Fibroblast of lung (primary cell): ENCODE data around the gene FOXP2. TPM values are rescaled to one million over a fixed set of nuclear protein-coding genes. Genes with fewer than 3 reads are reported as not detected.

Source experiments
- DNase-seq, 2 donors: peaks; one replicate each; pipeline versions ENCODE4 v3.0.0 to v3.0.0-alpha.2; 2010; ENCODE audit warnings: low read depth in 2 of 2
- H2AFZ ChIP-seq: 2 replicates; pipeline ENCODE4 v1.5.1; 2012; ENCODE audit warnings: low read length, control low read depth, inconsistent platforms
- H3K27ac ChIP-seq: 2 replicates; pipeline ENCODE4 v1.5.1; 2011; ENCODE audit warnings: low read length, control low read depth; ENCODE audit not compliant: insufficient read depth
- H3K27me3 ChIP-seq: 2 replicates; pipeline ENCODE4 v1.5.1; 2011; ENCODE audit warnings: mild to moderate bottlenecking, low read length; ENCODE audit not compliant: control insufficient read depth, insufficient read depth
- H3K36me3 ChIP-seq: 2 replicates; pipeline ENCODE4 v1.5.1; 2011; ENCODE audit warnings: low read length; ENCODE audit not compliant: control insufficient read depth, insufficient read depth
- H3K4me1 ChIP-seq: 2 replicates; pipeline ENCODE4 v1.5.1; 2011; ENCODE audit warnings: low read length; ENCODE audit not compliant: control insufficient read depth, insufficient read depth; ENCODE audit errors: extremely low read depth
- H3K4me2 ChIP-seq: 2 replicates; pipeline ENCODE4 v1.5.1; 2011; ENCODE audit warnings: low read length, control low read depth; ENCODE audit not compliant: insufficient read depth; ENCODE audit errors: extremely low read depth
- H3K4me3 ChIP-seq, 4 experiments: fragments of 200-600 bp in 1 of 4; sonication (generic) in 1 of 4; replicated peaks in 1 of 4; 2 replicates each; pipeline ENCODE4 v1.5.1; 2011 to 2016; ENCODE audit warnings: low read length in 4 of 4, low read depth in 3 of 4, mild to moderate bottlenecking in 3 of 4, control low read depth in 2 of 4, inconsistent platforms in 1 of 4, mixed read lengths in 1 of 4; ENCODE audit not compliant: insufficient read depth in 1 of 4; ENCODE audit errors: control extremely low read depth in 1 of 4
- H3K79me2 ChIP-seq: 2 replicates; pipeline ENCODE4 v1.5.1; 2012; ENCODE audit warnings: mild to moderate bottlenecking, low read length, inconsistent platforms; ENCODE audit not compliant: control insufficient read depth, insufficient read depth
- H3K9ac ChIP-seq: 2 replicates; pipeline ENCODE4 v1.5.1; 2011; ENCODE audit warnings: mild to moderate bottlenecking, low read length, control low read depth; ENCODE audit not compliant: insufficient read depth
- H3K9me3 ChIP-seq: 2 replicates; pipeline ENCODE4 v1.5.1; 2012; ENCODE audit warnings: low read depth, low read length; ENCODE audit not compliant: control insufficient read depth, insufficient read depth
- H4K20me1 ChIP-seq: 2 replicates; pipeline ENCODE4 v1.5.1; 2011; ENCODE audit warnings: low read length; ENCODE audit not compliant: control insufficient read depth, insufficient read depth; ENCODE audit errors: extremely low read depth
- EZH2 ChIP-seq: IDR thresholded peaks from 2 replicates; pipeline ENCODE4 v1.5.1; 2012; ENCODE audit warnings: low read length, control low read depth, mild to moderate bottlenecking; ENCODE audit errors: missing control alignments
- polyA plus RNA-seq, 2 donors: library from polyadenylated mRNA; depleted of rRNA in 1 of 2; stranded (reverse) in 1 of 2; unstranded in 1 of 2; fragments of >200 nt; gene quantifications; 2 replicates each; pipeline ENCODE4 v1.2.1, GENCODE V29; 2011 to 2012; ENCODE audit warnings: missing spikeins in 1 of 2
- total RNA-seq: library from RNA; depleted of rRNA; stranded (reverse); fragments of >200 nt; gene quantifications from 2 replicates; pipeline ENCODE4 v1.2.1, GENCODE V29; 2014
- TF ChIP-seq, protein P1 (sequence below), 2 donors: IDR thresholded peaks in 1 of 2; conservative IDR thresholded peaks in 1 of 2; 1 replicate in 1 of 2; 2 replicates in 1 of 2; pipeline ENCODE4 v1.5.1; 2011 to 2012; ENCODE audit warnings: low read length in 2 of 2, control low read depth in 1 of 2, inconsistent platforms in 1 of 2, low read depth in 1 of 2, mild to moderate bottlenecking in 1 of 2

FOXP2 gene
- total and polyA plus RNA-seq, 2 donors (not counting 1 experiment from before 2014, with no cell fraction given) = 2.8 to 8.4 TPM

GRCh38 chr7:114627231-114627630 lies 212.6 kb downstream of the FOXP2 start:
- Histone ChIP-seq H3K4me3 (no peak overlapping the region), H3K4me2 (no peak overlapping the region), H2AFZ (no peak overlapping the region), H3K9ac (no peak overlapping the region), H3K27me3 (no peaks in the 10 kb centered on the region), H3K36me3 (no peaks in the 10 kb centered on the region), H3K27ac (no peak overlapping the region), H3K9me3 (no peaks in the 10 kb centered on the region), H3K79me2 (no peaks in the 10 kb centered on the region), H3K4me1 (no peaks in the 10 kb centered on the region), H4K20me1 (no peaks in the 10 kb centered on the region)
- TF ChIP-seq EZH2 = no peak
- TF ChIP-seq, protein P1, sequence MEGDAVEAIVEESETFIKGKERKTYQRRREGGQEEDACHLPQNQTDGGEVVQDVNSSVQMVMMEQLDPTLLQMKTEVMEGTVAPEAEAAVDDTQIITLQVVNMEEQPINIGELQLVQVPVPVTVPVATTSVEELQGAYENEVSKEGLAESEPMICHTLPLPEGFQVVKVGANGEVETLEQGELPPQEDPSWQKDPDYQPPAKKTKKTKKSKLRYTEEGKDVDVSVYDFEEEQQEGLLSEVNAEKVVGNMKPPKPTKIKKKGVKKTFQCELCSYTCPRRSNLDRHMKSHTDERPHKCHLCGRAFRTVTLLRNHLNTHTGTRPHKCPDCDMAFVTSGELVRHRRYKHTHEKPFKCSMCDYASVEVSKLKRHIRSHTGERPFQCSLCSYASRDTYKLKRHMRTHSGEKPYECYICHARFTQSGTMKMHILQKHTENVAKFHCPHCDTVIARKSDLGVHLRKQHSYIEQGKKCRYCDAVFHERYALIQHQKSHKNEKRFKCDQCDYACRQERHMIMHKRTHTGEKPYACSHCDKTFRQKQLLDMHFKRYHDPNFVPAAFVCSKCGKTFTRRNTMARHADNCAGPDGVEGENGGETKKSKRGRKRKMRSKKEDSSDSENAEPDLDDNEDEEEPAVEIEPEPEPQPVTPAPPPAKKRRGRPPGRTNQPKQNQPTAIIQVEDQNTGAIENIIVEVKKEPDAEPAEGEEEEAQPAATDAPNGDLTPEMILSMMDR (conservative IDR thresholded peaks at IDR 0.05 in 1 of 2, IDR thresholded peaks at IDR 0.05 in 1 of 2; ENCODE audit: low read depth in 1 of 2, low read length in 2 of 2) = no peak
- DNase-seq = peak in 1 of 2 donors; percentile 9

GRCh38 chr7:114628362-114628761 lies 213.7 kb downstream of the FOXP2 start:
- no peaks in the 10 kb centered on the region for H3K4me1 ChIP-seq
- H2AFZ ChIP-seq = no peak overlapping the region
- H3K9me3 ChIP-seq = no peaks in the 10 kb centered on the region
- no peak overlapping the region for H3K27ac ChIP-seq
- no peaks in the 10 kb centered on the region for H3K27me3 ChIP-seq
- no peaks in the 10 kb centered on the region for H4K20me1 ChIP-seq
- H3K9ac ChIP-seq = no peak overlapping the region
- no peak for DNase-seq
- H3K4me3 ChIP-seq = no peak overlapping the region
- H3K36me3 ChIP-seq = no peaks in the 10 kb centered on the region
- H3K4me2 ChIP-seq = no peak overlapping the region
- TF ChIP-seq, protein P1 (conservative IDR thresholded peaks at IDR 0.05 in 1 of 2, IDR thresholded peaks at IDR 0.05 in 1 of 2; ENCODE audit: low read depth in 1 of 2, low read length in 2 of 2) = no peak
- no peak for TF ChIP-seq EZH2
- no peaks in the 10 kb centered on the region for H3K79me2 ChIP-seq

DNA sequence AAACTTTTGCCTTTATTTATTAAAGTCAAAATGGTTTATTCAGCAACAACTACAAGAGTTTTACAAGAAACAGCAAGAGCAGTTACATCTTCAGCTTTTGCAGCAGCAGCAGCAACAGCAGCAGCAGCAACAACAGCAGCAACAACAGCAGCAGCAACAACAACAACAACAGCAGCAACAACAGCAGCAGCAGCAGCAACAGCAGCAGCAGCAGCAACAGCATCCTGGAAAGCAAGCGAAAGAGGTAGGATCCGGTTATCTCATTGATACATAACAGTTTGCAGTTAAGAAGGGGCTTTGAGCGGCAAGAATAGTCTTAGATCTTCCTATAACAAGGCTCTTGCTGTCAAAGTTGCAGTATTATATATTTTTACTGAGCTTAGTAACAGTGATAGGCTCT lies 215.1 kb downstream of the FOXP2 start:
- no peak overlapping the region for H3K4me2 ChIP-seq
- H3K4me3 ChIP-seq = no peak overlapping the region
- no peak for TF ChIP-seq EZH2
- TF ChIP-seq, protein P1 (conservative IDR thresholded peaks at IDR 0.05 in 1 of 2, IDR thresholded peaks at IDR 0.05 in 1 of 2; ENCODE audit: low read depth in 1 of 2, low read length in 2 of 2) = no peak
- H3K9me3 ChIP-seq = no peaks in the 10 kb centered on the region
- no peaks in the 10 kb centered on the region for H3K79me2 ChIP-seq
- no peak overlapping the region for H2AFZ ChIP-seq
- H4K20me1 ChIP-seq = no peaks in the 10 kb centered on the region
- no peaks in the 10 kb centered on the region for H3K36me3 ChIP-seq
- no peaks in the 10 kb centered on the region for H3K4me1 ChIP-seq
- no peak overlapping the region for H3K9ac ChIP-seq
- no peaks in the 10 kb centered on the region for H3K27me3 ChIP-seq
- no peak overlapping the region for H3K27ac ChIP-seq
- no peak for DNase-seq
